HCT116 (cell line): ENCODE data around the gene UBE3B. TPM values are rescaled to one million over a fixed set of nuclear protein-coding genes. Genes with fewer than 3 reads are reported as not detected.

Experiments
- ATAC-seq: fragments of 200-7000 bp; cut with Tn5 transposase; 2 replicates; pipeline ENCODE4 v1.9.1; 2020; ENCODE audit warnings: mild to moderate bottlenecking, moderate library complexity
- BruUV-seq: library from RNA; stranded (reverse); fragments of 400-500 nt; replicated peaks from 2 replicates; lab custom pipeline; 2021; lab: Mats Ljungman, UMichigan
- CTCF ChIA-PET: fragments of 300-600 bp; sonication (Branson Sonifier 250); formaldehyde crosslinking; loops from one replicate; lab custom pipeline; 2021; ENCODE audit warnings: antibody characterized with exemption; lab: Charles Lee
- POLR2A ChIA-PET: fragments of 300-600, 350-600 bp; sonication (Branson Sonifier 250); formaldehyde crosslinking; loops from one replicate; lab custom pipeline; 2021; ENCODE audit warnings: antibody characterized with exemption; lab: Charles Lee
- RAD21 ChIA-PET, 2 experiments: fragments of 300-600 bp; sonication (Branson Sonifier 250); formaldehyde crosslinking; loops; one replicate each; lab custom pipeline; 2023; ENCODE audit warnings: low total read pairs in 2 of 2; ENCODE audit not compliant: uncharacterized antibody in 2 of 2, unreplicated experiment in 2 of 2, low non-redundant PET in 1 of 2; lab: Charles Lee
- DNase-seq: peaks from one replicate; pipeline ENCODE4 v3.0.0-alpha.2; 2010; ENCODE audit warnings: low read depth, low spot score
- H2AFZ ChIP-seq: fragments of 200-600 bp; shearing (Covaris generic), sonication (generic); 2 replicates; pipeline ENCODE4 v1.6.1; 2017; ENCODE audit warnings: low read depth, mixed run types, mixed read lengths, antibody characterized with exemption, low read length; ENCODE audit not compliant: poor library complexity, severe bottlenecking
- H3K27ac ChIP-seq: 2 replicates; pipeline ENCODE4 v1.5.1; 2012; ENCODE audit warnings: low read depth, low read length
- H3K27me3 ChIP-seq: fragments of 200-600 bp; sonication (generic); 2 replicates; pipeline ENCODE4 v1.6.1; 2016; ENCODE audit warnings: mixed run types, low read length, mixed read lengths; ENCODE audit not compliant: insufficient read depth
- H3K36me3 ChIP-seq, 2 experiments: fragments of 200-500 bp in 1 of 2; fragments of 200-600 bp in 1 of 2; sonication (Bioruptor generic) in 1 of 2; sonication (generic) in 1 of 2; 2 replicates each; pipeline versions ENCODE4 v1.5.1 to v1.6.1; 2014 to 2016; ENCODE audit warnings: low read length in 2 of 2, inconsistent platforms in 1 of 2, mixed read lengths in 1 of 2, mixed run types in 1 of 2; ENCODE audit not compliant: insufficient read depth in 2 of 2, control insufficient read depth in 1 of 2
- H3K4me1 ChIP-seq, 2 experiments: fragments of 200-600 bp in 1 of 2; sonication (generic) in 1 of 2; 2 replicates each; pipeline versions ENCODE4 v1.5.1 to v1.6.1; 2012 to 2017; ENCODE audit warnings: low read length in 2 of 2, inconsistent platforms in 1 of 2, mild to moderate bottlenecking in 1 of 2, mixed read lengths in 1 of 2, mixed run types in 1 of 2, moderate library complexity in 1 of 2; ENCODE audit not compliant: insufficient read depth in 2 of 2, control insufficient read depth in 1 of 2
- H3K4me2 ChIP-seq: fragments of 200-600 bp; sonication (generic); 2 replicates; pipeline ENCODE4 v1.6.1; 2017; ENCODE audit warnings: mixed run types, low read length, mixed read lengths
- H3K4me3 ChIP-seq, 2 experiments: fragments of 200-600 bp in 1 of 2; sonication (generic) in 1 of 2; replicated peaks in 1 of 2; 2 replicates each; pipeline ENCODE4 v1.5.1; 2011 to 2016; ENCODE audit warnings: low read length in 2 of 2, control low read depth in 1 of 2, low read depth in 1 of 2, mild to moderate bottlenecking in 1 of 2, mixed read lengths in 1 of 2, mixed run types in 1 of 2
- H3K79me2 ChIP-seq: fragments of 200-600 bp; sonication (generic); 2 replicates; pipeline ENCODE4 v1.6.1; 2017; ENCODE audit warnings: mild to moderate bottlenecking, mixed run types, low read length, moderate library complexity, mixed read lengths; ENCODE audit not compliant: insufficient read depth
- H3K9ac ChIP-seq: fragments of 200-600 bp; sonication (generic); 2 replicates; pipeline ENCODE4 v1.6.1; 2016; ENCODE audit warnings: low read length, mixed read lengths
- H3K9me2 ChIP-seq: fragments of 200-600 bp; sonication (generic), shearing (Covaris generic); 2 replicates; pipeline ENCODE4 v1.6.1; 2017; ENCODE audit warnings: mixed run types, mild to moderate bottlenecking, moderate library complexity; ENCODE audit not compliant: insufficient read depth
- H3K9me3 ChIP-seq, 2 experiments: fragments of 200-500 bp in 1 of 2; fragments of 200-600 bp in 1 of 2; sonication (Bioruptor generic) in 1 of 2; sonication (generic) in 1 of 2; 2 replicates each; pipeline ENCODE4 v1.6.1; 2014 to 2017; ENCODE audit warnings: low read length in 2 of 2, mixed read lengths in 2 of 2, inconsistent platforms in 1 of 2, low read depth in 1 of 2, mild to moderate bottlenecking in 1 of 2, mixed run types in 1 of 2, moderate library complexity in 1 of 2; ENCODE audit not compliant: control insufficient read depth in 1 of 2, insufficient read depth in 1 of 2
- H4K20me1 ChIP-seq: fragments of 200-600 bp; sonication (generic), shearing (Covaris generic); 2 replicates; pipeline ENCODE4 v1.6.1; 2017; ENCODE audit warnings: mixed run types, mild to moderate bottlenecking, moderate library complexity; ENCODE audit not compliant: insufficient read depth
- CBX3 ChIP-seq: IDR thresholded peaks from 2 replicates; pipeline ENCODE4 v1.6.1; 2012; ENCODE audit warnings: low read depth
- EGR1 ChIP-seq: IDR thresholded peaks from 2 replicates; pipeline ENCODE4 v1.6.1; 2012; ENCODE audit warnings: low read depth
- EZH2phosphoT487 ChIP-seq: fragments of 200-600 bp; IDR thresholded peaks from 2 replicates; pipeline ENCODE4 v1.6.1; 2018; ENCODE audit warnings: antibody characterized with exemption, borderline replicate concordance
- FOSL1 ChIP-seq: IDR thresholded peaks from 2 replicates; pipeline ENCODE4 v1.6.1; 2012; ENCODE audit warnings: low read depth
- JUND ChIP-seq: IDR thresholded peaks from 2 replicates; pipeline ENCODE4 v1.6.1; 2012
- POLR2A ChIP-seq: IDR thresholded peaks from 2 replicates; pipeline ENCODE4 v1.7.0; 2011; ENCODE audit warnings: borderline replicate concordance; ENCODE audit not compliant: insufficient read depth, insufficient read length; ENCODE audit errors: extremely low read depth
- RAD21 ChIP-seq: IDR thresholded peaks from 2 replicates; pipeline ENCODE4 v1.6.1; 2012; ENCODE audit warnings: low read depth, mild to moderate bottlenecking
- SP1 ChIP-seq: IDR thresholded peaks from 2 replicates; pipeline ENCODE4 v1.6.1; 2012; ENCODE audit warnings: low read depth
- YY1 ChIP-seq: IDR thresholded peaks from 2 replicates; pipeline ENCODE4 v1.6.1; 2011; ENCODE audit warnings: low read length, low read depth, moderate library complexity, mild to moderate bottlenecking; ENCODE audit not compliant: insufficient replicate concordance; ENCODE audit errors: extremely low read depth
- ZNF274 ChIP-seq: fragments of 200-500 bp; sonication (Bioruptor generic); IDR thresholded peaks from 2 replicates; pipeline ENCODE4 v1.6.1; 2014; ENCODE audit warnings: mild to moderate bottlenecking, low read depth, low read length, inconsistent platforms
- intact Hi-C: fragments of 100-400 bp; cut with micrococcal nuclease; formaldehyde crosslinking; loops from 2 replicates; pipeline ENCODE4 v1.10.0; 2022
- total RNA-seq: library from RNA; stranded (reverse); gene quantifications from one replicate; pipeline ENCODE4 v1.2.1, GENCODE V29; 2021; ENCODE audit not compliant: unreplicated experiment
- TF ChIP-seq, protein P1 (sequence below): IDR thresholded peaks from 2 replicates; pipeline ENCODE4 v1.6.1; 2012; ENCODE audit warnings: low read depth
- TF ChIP-seq, protein P2 (sequence below): IDR thresholded peaks from 2 replicates; pipeline ENCODE4 v1.6.1; 2011; ENCODE audit warnings: mild to moderate bottlenecking, low read length, moderate library complexity; ENCODE audit not compliant: insufficient replicate concordance; ENCODE audit errors: extremely low read depth
- TF ChIP-seq, protein P3 (sequence below): IDR thresholded peaks from 2 replicates; pipeline ENCODE4 v1.6.1; 2012
- TF ChIP-seq, protein P4 (sequence below): IDR thresholded peaks from 2 replicates; pipeline ENCODE4 v1.6.1; 2012

The UBE3B gene
- total RNA-seq, 1 experiment from 2014 or later: 28.9 TPM

DNA sequence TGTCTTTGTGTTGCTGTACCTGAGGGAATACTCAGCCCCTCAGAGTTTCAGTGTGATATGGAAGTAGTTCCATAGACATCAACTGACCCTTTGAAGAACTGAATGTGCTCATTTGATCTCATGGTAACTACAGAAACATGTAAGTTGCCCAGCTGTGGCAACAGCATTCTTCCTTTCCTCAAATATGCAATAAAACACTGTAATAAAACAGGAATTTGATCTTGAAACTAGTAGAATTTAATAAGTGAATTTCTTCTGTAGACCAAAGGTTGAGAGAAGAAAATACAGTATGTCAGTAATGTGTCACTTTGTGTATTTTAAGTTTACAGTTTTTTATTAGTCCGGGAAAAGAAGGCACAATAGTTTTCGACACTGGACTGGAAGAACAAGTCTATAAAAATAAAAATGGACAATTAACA lies 32.2 kb upstream of the UBE3B start (continued):
- TF ChIP-seq, protein P1, sequence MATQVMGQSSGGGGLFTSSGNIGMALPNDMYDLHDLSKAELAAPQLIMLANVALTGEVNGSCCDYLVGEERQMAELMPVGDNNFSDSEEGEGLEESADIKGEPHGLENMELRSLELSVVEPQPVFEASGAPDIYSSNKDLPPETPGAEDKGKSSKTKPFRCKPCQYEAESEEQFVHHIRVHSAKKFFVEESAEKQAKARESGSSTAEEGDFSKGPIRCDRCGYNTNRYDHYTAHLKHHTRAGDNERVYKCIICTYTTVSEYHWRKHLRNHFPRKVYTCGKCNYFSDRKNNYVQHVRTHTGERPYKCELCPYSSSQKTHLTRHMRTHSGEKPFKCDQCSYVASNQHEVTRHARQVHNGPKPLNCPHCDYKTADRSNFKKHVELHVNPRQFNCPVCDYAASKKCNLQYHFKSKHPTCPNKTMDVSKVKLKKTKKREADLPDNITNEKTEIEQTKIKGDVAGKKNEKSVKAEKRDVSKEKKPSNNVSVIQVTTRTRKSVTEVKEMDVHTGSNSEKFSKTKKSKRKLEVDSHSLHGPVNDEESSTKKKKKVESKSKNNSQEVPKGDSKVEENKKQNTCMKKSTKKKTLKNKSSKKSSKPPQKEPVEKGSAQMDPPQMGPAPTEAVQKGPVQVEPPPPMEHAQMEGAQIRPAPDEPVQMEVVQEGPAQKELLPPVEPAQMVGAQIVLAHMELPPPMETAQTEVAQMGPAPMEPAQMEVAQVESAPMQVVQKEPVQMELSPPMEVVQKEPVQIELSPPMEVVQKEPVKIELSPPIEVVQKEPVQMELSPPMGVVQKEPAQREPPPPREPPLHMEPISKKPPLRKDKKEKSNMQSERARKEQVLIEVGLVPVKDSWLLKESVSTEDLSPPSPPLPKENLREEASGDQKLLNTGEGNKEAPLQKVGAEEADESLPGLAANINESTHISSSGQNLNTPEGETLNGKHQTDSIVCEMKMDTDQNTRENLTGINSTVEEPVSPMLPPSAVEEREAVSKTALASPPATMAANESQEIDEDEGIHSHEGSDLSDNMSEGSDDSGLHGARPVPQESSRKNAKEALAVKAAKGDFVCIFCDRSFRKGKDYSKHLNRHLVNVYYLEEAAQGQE: no peak
- no peak for TF ChIP-seq POLR2A

DNA sequence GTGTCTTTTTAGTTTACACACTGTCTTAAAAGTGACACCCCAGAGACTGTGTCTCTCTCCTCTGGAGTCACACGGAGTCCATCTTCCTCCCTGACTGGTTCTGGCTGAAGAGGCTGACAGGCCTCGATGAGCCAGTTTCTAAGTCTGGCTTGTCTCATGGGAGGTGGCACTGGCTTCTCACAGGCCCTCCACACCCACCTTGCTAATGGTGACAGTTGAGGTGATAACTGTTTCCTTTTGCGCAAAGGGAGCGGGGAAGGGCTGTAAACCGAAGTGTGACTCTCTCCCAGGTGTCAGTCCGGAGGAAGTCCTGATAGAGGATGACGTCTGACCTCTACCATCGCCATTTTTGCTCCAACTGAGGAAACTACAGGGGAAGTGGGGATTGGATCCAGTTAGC lies 30.6 kb upstream of the UBE3B start:
- no peak for TF ChIP-seq EZH2phosphoT487
- TF ChIP-seq ZNF274: no peak

DNA sequence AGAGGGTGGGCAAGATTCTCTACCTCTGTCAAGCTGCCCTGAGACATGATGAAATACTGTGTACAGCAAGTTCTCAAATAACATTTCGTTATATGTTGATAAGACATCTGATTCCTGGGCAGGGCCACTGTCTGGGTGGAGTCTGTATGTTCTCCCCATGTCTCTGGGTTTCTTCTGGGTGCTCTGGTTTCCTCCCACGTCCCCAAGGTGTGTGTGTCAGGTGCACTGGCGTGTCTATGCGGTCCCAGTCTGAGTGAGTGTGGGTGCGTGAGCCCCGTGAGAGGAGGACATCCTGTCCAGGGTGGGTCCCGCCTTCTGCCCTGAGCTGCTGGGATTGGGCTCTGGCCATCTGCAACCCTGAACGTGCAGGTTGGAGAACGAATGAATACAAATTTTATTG lies 30.0 kb upstream of the UBE3B start:
- CTCF ChIA-PET: interaction anchor here (0.7 kb wide), 1 partner anchor 17 kb away, joined by 3 read pairs; no protein-coding TSS in a partner anchor
- Histone ChIP-seq H3K9me3 (no peaks in the 10 kb centered on the region), H3K9me2 (no peaks in the 10 kb centered on the region), H3K27me3 (no peaks in the 10 kb centered on the region), H4K20me1 (no peaks in the 10 kb centered on the region), H3K4me3 (no peak overlapping the region), H3K79me2 (no peaks in the 10 kb centered on the region), H3K36me3 (peaks cover 2 to 4% of the 10 kb centered on the region in 2 experiments; a peak in 2 of 4 replicates), H2AFZ (no peak overlapping the region), H3K4me2 (no peak overlapping the region), H3K4me1 (no peaks in the 10 kb centered on the region), H3K27ac (no peak overlapping the region), H3K9ac (no peak overlapping the region)
- no TSS peak for BruUV-seq
- RAD21 ChIA-PET: no interaction called here
- ATAC-seq (no peak), DNase-seq (no peak)
- intact Hi-C loops: no loop called here
- POLR2A ChIA-PET: no interaction called here
- TF ChIP-seq, protein P2, sequence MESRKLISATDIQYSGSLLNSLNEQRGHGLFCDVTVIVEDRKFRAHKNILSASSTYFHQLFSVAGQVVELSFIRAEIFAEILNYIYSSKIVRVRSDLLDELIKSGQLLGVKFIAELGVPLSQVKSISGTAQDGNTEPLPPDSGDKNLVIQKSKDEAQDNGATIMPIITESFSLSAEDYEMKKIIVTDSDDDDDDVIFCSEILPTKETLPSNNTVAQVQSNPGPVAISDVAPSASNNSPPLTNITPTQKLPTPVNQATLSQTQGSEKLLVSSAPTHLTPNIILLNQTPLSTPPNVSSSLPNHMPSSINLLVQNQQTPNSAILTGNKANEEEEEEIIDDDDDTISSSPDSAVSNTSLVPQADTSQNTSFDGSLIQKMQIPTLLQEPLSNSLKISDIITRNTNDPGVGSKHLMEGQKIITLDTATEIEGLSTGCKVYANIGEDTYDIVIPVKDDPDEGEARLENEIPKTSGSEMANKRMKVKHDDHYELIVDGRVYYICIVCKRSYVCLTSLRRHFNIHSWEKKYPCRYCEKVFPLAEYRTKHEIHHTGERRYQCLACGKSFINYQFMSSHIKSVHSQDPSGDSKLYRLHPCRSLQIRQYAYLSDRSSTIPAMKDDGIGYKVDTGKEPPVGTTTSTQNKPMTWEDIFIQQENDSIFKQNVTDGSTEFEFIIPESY: no peak
- no peak for TF ChIP-seq SP1
- no peak for TF ChIP-seq EZH2phosphoT487
- TF ChIP-seq JUND: no peak
- TF ChIP-seq, protein P3, sequence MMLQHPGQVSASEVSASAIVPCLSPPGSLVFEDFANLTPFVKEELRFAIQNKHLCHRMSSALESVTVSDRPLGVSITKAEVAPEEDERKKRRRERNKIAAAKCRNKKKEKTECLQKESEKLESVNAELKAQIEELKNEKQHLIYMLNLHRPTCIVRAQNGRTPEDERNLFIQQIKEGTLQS: no peak
- TF ChIP-seq, protein P4, sequence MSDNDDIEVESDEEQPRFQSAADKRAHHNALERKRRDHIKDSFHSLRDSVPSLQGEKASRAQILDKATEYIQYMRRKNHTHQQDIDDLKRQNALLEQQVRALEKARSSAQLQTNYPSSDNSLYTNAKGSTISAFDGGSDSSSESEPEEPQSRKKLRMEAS: no peak
- no peak for TF ChIP-seq YY1
- TF ChIP-seq EGR1: no peak
- TF ChIP-seq POLR2A: no peak
- TF ChIP-seq FOSL1: no peak
- no peak for TF ChIP-seq CBX3
- TF ChIP-seq RAD21: no peak

More for the DNA sequence above, 30.6 kb upstream of the UBE3B start:
- ChIA-PET POLR2A (no interaction called here), CTCF (no interaction called here), RAD21 (no interaction called here)
- H3K27ac ChIP-seq: no peak overlapping the region
- no peak for ATAC-seq
- no peaks in the 10 kb centered on the region for H3K9me3 ChIP-seq
- no peaks in the 10 kb centered on the region for H4K20me1 ChIP-seq
- H3K9ac ChIP-seq: no peak overlapping the region
- no TSS peak for BruUV-seq
- no peaks in the 10 kb centered on the region for H3K79me2 ChIP-seq
- no peak overlapping the region for H3K4me3 ChIP-seq
- H3K36me3 ChIP-seq: peaks cover 2 to 4% of the 10 kb centered on the region in 2 experiments; a peak in 2 of 4 replicates
- no peak overlapping the region for H2AFZ ChIP-seq
- H3K4me2 ChIP-seq: no peak overlapping the region
- no peak for DNase-seq
- intact Hi-C loops: no loop called here
- H3K4me1 ChIP-seq: no peaks in the 10 kb centered on the region
- no peaks in the 10 kb centered on the region for H3K9me2 ChIP-seq
- no peaks in the 10 kb centered on the region for H3K27me3 ChIP-seq
